K562 (cell line): ENCODE data around the gene ALG9. TPM values are rescaled to one million over a fixed set of nuclear protein-coding genes. Genes with fewer than 3 reads are reported as not detected.

ENCODE experiments used
- ARID4B ChIP-seq: sonication (generic); formaldehyde crosslinking; IDR thresholded peaks from 2 replicates; pipeline ENCODE4 v1.8.0; 2022; ENCODE audit warnings: mild to moderate bottlenecking, missing genetic modification reagents
- ATF1 ChIP-seq, 2 experiments: fragments of 450-650 bp in 1 of 2; IDR thresholded peaks; 2 replicates each; pipeline ENCODE4 v1.6.1; 2016; ENCODE audit warnings: missing compliant biosample characterization in 1 of 2, missing genetic modification characterization in 1 of 2
- CCNT2 ChIP-seq: IDR thresholded peaks from 2 replicates; pipeline ENCODE4 v1.6.1; 2011; ENCODE audit warnings: borderline replicate concordance, low read depth, mild to moderate bottlenecking, moderate library complexity, mixed read lengths, low read length; ENCODE audit not compliant: insufficient read length; ENCODE audit errors: extremely low read depth
- CSDE1 ChIP-seq, 2 experiments: fragments of 450-650 bp; IDR thresholded peaks; 2 replicates each; pipeline ENCODE4 v1.6.1; 2016; ENCODE audit warnings: mild to moderate bottlenecking in 1 of 2
- CTBP1 ChIP-seq: fragments of 450-650 bp; IDR thresholded peaks from 2 replicates; pipeline ENCODE4 v1.6.1; 2016; ENCODE audit warnings: borderline replicate concordance
- FOXK1 ChIP-seq: sonication (generic); formaldehyde crosslinking; IDR thresholded peaks from 2 replicates; pipeline ENCODE4 v1.8.0; 2022; ENCODE audit warnings: missing genetic modification reagents, mild to moderate bottlenecking, borderline replicate concordance
- FOXP1 ChIP-seq: sonication (generic); formaldehyde crosslinking; IDR thresholded peaks from 2 replicates; pipeline ENCODE4 v1.8.0; 2022; ENCODE audit warnings: mild to moderate bottlenecking, missing genetic modification reagents
- ID3 ChIP-seq, 2 experiments: fragments of 250-450 bp in 1 of 2; fragments of 450-650 bp in 1 of 2; sonication (Bioruptor Pico) in 1 of 2; IDR thresholded peaks; 2 replicates each; pipeline versions ENCODE4 v1.6.1 to v1.8.0; 2016 to 2021; ENCODE audit warnings: mild to moderate bottlenecking in 2 of 2, moderate library complexity in 2 of 2, missing compliant biosample characterization in 1 of 2, missing genetic modification characterization in 1 of 2
- NBN ChIP-seq: fragments of 450-650 bp; IDR thresholded peaks from 2 replicates; pipeline ENCODE4 v1.6.1; 2016; ENCODE audit warnings: low read depth, mild to moderate bottlenecking
- polyA plus RNA-seq, 8 experiments: library from polyadenylated mRNA; depleted of rRNA in 4 of 8; stranded (reverse) in 5 of 8; unstranded in 3 of 8; fragments of >200 nt; fragmentation: Nextera tagmentation in 2 of 8; fragmentation: Illumina TruSeq in 1 of 8; extraction: Ambion mirVana in 2 of 8; extraction: Trizol in 1 of 8; gene quantifications; 2 replicates each; pipeline versions ENCODE4 v1.2.1 to v1.2.3, GENCODE V29; 2011 to 2014; ENCODE audit warnings: inconsistent platforms in 1 of 8, missing spikeins in 1 of 8
- total RNA-seq, 7 experiments: library from RNA; depleted of rRNA in 6 of 7; stranded (reverse); fragments of >200 nt in 6 of 7; fragmentation: Illumina TruSeq in 2 of 7; extraction: Trizol in 2 of 7; gene quantifications; 2 replicates each; pipeline versions ENCODE4 v1.2.1 to v1.2.3, GENCODE V29; 2011 to 2021; ENCODE audit warnings: low replicate concordance in 1 of 7

ALG9 gene
- total and polyA plus RNA-seq, 9 of the 15 experiments (the other 6 are each of a cell fraction or from before 2014, with no cell fraction given) = 11.5 to 40.5 (median 24.9) TPM

- TF ChIP-seq CCNT2 (peak; percentile 62), ATF1 (CRISPR knock-in tag; IDR thresholded peaks at IDR 0.05) (no peak), ATF1 (tag; IDR thresholded peaks at IDR 0.05) (peak; percentile 74), CTBP1 (peak; percentile 57; the same call in 1 of the 2 replicates), FOXP1 (CRISPR knock-in tag) (peak; percentile 75; the same call in 1 of the 2 replicates), FOXK1 (CRISPR knock-in tag) (0 out of 2 replicates have a peak, but pooled peaks have one; percentile 64), CSDE1 (IDR thresholded peaks at IDR 0.05) (no peak), NBN (no peak), ID3 (CRISPR knock-in tag; IDR thresholded peaks at IDR 0.05) (no peak), ID3 (tag; IDR thresholded peaks at IDR 0.05) (0 out of 2 replicates have a peak, but pooled peaks have one; percentile 15), ARID4B (peak; percentile 86)
- TF ChIP-seq, all 486 proteins: peak for 102
Observed at GRCh38 chr11:111870886-111871692, at the start of gene ALG9 (continued).
